OCI-LY7 (cell line): ENCODE data around the gene ARL4D.

Source experiments
- EZH2phosphoT487 ChIP-seq: fragments of 200-600 bp; sonication (generic); IDR thresholded peaks from 2 replicates; pipeline ENCODE4 v1.6.1; 2018; ENCODE audit warnings: low read depth, borderline replicate concordance, mild to moderate bottlenecking, mixed run types, antibody characterized with exemption, low read length, moderate library complexity, mixed read lengths
- TF ChIP-seq, protein P1 (sequence below): fragments of 200-600 bp; sonication (generic); conservative IDR thresholded peaks from 2 replicates; pipeline ENCODE4 v1.5.1; 2014; ENCODE audit warnings: mild to moderate bottlenecking, antibody characterized with exemption, low read length, moderate library complexity, mixed read lengths

DNA sequence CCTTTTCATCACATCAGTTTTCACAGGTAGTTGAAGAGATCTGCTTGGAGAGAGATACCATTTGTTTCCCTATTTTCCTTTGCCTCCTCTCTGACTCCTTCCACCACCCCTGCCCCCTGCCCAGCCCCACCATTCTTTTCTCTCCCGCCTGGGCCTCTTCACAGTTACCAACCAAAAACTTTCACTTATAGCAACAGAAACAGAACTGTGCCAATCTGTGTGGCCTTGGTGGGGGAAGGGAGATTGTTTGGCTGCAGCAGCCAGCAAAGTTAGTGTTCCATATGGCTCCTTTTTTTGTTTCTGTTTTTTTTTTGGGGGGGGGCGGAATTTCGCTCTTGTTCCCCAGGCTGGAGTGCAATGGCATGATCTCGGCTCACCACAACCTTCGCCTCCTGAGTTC lies 17.2 kb upstream of the ARL4D start:
- TF ChIP-seq, protein P1, sequence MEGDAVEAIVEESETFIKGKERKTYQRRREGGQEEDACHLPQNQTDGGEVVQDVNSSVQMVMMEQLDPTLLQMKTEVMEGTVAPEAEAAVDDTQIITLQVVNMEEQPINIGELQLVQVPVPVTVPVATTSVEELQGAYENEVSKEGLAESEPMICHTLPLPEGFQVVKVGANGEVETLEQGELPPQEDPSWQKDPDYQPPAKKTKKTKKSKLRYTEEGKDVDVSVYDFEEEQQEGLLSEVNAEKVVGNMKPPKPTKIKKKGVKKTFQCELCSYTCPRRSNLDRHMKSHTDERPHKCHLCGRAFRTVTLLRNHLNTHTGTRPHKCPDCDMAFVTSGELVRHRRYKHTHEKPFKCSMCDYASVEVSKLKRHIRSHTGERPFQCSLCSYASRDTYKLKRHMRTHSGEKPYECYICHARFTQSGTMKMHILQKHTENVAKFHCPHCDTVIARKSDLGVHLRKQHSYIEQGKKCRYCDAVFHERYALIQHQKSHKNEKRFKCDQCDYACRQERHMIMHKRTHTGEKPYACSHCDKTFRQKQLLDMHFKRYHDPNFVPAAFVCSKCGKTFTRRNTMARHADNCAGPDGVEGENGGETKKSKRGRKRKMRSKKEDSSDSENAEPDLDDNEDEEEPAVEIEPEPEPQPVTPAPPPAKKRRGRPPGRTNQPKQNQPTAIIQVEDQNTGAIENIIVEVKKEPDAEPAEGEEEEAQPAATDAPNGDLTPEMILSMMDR: no peak
- no peak for TF ChIP-seq EZH2phosphoT487
